AG04450 (cell line): ENCODE measurements around the gene KXD1. TPM values are rescaled to one million over a fixed set of nuclear protein-coding genes. Genes with fewer than 3 reads are reported as not detected.
A peak's percentile ranks its signal among the peaks of the same experiment; 100 is the strongest.

ENCODE experiments used
- CTCF ChIA-PET: fragments of 300-600, 350-600 bp; formaldehyde crosslinking; extraction: SDS; loops from one replicate; lab custom pipeline; 2022; ENCODE audit warnings: antibody characterized with exemption, inconsistent platforms; lab: Charles Lee
- POLR2A ChIA-PET: fragments of 350-600 bp; formaldehyde crosslinking; extraction: SDS; loops from one replicate; lab custom pipeline; 2021; ENCODE audit warnings: antibody characterized with exemption, inconsistent platforms; lab: Yijun Ruan, JAX
- DNase-seq: peaks from one replicate; pipeline ENCODE4 v3.0.0-alpha.2; 2011; ENCODE audit warnings: low read depth, low spot score
- H3K27ac ChIP-seq: one replicate; pipeline ENCODE4 v1.5.1; 2012; ENCODE audit warnings: low read depth, low read length, control low read depth
- H3K27me3 ChIP-seq: one replicate; pipeline ENCODE4 v1.6.0; 2012; ENCODE audit warnings: low read length; ENCODE audit not compliant: control insufficient read depth, insufficient read depth
- H3K4me3 ChIP-seq: 2 replicates; pipeline ENCODE4 v1.5.1; 2011; ENCODE audit warnings: mild to moderate bottlenecking, low read depth, low read length, control low read depth
- H3K9me3 ChIP-seq: 2 replicates; pipeline ENCODE4 v1.5.1; 2012; ENCODE audit warnings: low read length; ENCODE audit not compliant: control insufficient read depth, insufficient read depth
- polyA plus RNA-seq: library from polyadenylated mRNA; depleted of rRNA; stranded (reverse); fragments of >200 nt; gene quantifications from 2 replicates; pipeline ENCODE4 v1.2.3, GENCODE V29; 2011
- TF ChIP-seq, protein P1 (sequence below): IDR thresholded peaks from 2 replicates; pipeline ENCODE4 v1.5.1; 2011; ENCODE audit warnings: low read depth, low read length, control low read depth, inconsistent platforms

Gene KXD1
- polyA plus RNA-seq, 1 experiment, result 77.3 TPM

DNA sequence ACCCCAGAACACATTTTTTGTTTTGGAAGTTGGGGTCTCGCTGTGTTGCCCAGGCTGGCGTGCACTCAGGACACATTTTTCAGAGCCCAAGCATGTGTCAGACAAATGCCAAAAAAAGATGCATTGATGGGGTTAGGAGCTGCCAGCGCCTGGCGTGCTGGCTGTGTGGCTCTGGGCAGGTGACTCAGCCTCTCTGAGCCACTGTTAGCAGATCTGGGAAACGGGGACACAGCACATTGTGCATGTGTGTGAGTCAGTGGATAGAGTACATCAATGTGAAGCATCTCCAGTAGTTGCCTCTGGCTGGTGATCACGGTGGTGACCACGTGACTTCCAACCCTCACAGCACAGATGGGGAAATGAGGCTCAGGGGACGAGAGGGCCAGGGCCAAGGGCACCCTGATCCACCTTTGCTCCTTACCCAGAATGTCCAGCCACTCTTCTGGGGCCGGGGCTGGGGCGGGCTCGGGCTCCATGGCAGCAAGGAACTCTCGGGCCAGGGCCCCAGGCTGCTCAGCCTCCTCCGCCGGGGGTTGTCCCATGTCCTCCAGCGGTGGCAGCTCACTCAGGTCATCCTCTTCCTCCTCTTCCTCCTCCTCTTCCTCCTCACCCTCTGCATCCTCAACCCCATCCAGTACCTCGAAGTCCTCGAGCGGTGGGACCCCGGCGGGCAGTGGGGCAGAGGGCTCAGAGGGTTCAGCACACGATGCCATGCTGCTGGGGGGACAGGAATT is 16.2 kb upstream of the KXD1 start:
- peak overlapping the region; percentile 74; the same call in 1 of the 2 replicates for H3K4me3 ChIP-seq
- TF ChIP-seq, protein P1, sequence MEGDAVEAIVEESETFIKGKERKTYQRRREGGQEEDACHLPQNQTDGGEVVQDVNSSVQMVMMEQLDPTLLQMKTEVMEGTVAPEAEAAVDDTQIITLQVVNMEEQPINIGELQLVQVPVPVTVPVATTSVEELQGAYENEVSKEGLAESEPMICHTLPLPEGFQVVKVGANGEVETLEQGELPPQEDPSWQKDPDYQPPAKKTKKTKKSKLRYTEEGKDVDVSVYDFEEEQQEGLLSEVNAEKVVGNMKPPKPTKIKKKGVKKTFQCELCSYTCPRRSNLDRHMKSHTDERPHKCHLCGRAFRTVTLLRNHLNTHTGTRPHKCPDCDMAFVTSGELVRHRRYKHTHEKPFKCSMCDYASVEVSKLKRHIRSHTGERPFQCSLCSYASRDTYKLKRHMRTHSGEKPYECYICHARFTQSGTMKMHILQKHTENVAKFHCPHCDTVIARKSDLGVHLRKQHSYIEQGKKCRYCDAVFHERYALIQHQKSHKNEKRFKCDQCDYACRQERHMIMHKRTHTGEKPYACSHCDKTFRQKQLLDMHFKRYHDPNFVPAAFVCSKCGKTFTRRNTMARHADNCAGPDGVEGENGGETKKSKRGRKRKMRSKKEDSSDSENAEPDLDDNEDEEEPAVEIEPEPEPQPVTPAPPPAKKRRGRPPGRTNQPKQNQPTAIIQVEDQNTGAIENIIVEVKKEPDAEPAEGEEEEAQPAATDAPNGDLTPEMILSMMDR, result no peak
- H3K9me3 ChIP-seq, result no peaks in the 10 kb centered on the region
- POLR2A ChIA-PET, result interaction anchor here (1.0 kb wide), 1 partner anchor 10 kb away, joined by 3 read pairs; no protein-coding TSS in a partner anchor
- H3K27ac ChIP-seq, result peak overlapping the region; percentile 39
- H3K27me3 ChIP-seq, result no peaks in the 10 kb centered on the region
- CTCF ChIA-PET, result no interaction called here
- DNase-seq, result no peak

DNA sequence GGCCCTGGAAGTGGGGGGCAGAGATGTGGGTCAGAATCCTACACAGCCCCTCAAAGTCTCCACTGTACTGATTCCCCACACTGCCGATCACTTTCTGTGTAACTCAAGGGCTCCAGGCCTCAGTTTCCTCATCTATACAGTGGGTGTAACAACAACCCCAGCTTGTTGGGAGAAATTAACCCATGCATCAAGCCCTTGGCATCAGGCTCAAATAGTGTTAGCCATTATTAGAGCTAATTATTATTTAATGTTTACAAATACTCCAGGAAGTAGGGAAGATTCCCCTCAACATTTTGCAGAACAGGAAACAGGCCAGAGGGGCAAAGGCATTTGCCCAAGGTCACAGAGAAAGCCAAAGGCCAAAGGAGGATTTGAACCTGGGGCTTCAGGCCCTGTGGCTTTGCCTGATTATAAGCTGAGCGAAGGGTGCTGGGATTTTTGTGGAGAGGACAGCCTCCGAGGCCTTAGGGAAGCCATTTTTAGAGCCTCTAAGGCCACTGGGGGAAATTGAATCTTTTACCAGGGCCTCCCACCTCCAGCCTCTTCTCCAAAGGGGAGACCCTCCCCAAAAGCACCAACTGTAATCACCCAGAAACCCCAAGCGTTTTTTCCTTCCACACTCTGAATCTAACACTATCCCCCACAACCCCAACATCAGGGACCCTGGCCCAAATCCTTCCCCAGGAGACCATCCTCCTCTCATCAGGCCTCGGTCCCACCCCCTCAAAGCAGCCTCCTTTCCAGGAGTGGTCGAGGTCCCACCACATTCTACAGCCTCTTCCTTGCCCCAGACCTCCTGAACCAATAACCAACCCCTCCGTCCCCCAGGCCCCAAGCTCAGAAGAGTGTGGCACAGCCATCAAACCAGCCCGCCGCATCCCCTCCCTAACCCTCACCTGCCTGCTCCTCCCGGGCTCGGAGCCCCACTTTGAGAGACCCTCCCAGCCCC is 15.4 kb upstream of the KXD1 start:
- H3K4me3 ChIP-seq, result peak overlapping the region; percentile 74
- H3K27ac ChIP-seq, result peak overlapping the region; percentile 11
- POLR2A ChIA-PET, result interaction anchor here (0.6 to 1.0 kb wide), 3 partner anchors 9 to 20 kb away, joined by 3 to 4 read pairs (median 3); partner anchors contain the start of genes ELL and KXD1
- no peak for DNase-seq
- no peaks in the 10 kb centered on the region for H3K9me3 ChIP-seq
- TF ChIP-seq, protein P1, result no peak
- CTCF ChIA-PET, result no interaction called here
- no peaks in the 10 kb centered on the region for H3K27me3 ChIP-seq

DNA sequence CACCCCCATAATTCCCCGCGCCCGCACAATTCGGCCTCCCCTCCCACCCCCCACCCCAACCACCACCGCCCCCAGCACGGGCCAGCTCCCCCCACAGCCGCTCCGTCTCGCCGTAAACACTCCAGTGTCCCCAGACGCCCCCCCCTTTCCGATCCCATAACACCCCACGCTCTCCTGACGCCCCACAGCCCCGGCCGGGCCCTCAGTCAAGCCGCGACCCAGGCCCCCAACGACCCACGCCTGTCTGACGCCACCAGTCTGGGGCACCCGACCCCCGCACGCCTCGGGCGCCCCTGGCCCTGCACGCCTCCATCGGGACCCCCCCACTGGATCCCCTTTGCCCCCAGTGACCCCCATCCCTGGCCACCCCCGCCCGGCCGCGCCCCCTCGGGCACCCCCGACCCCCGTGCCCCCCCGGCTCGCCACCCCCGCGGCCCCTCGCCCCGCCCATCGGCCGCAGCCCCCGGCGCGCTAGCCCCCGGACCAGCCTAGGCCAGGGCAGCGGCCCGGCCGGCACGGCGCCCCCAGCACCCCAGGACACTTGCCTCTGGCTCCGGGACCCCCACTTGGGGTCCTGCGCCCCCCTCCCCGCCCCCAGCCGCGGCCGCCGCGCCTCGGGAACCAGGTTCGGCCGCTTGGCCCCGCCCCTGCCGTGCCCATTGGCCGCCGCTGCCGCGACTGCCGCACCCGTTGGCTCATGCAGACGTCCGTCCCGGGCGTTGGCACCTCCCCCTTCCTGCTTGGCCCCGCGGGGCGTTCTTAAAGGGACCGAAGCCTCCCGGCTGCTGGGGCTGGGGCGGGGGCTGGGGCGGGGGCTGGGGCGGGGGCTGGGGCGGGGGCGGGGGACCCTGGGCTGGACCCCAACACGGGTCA is 14.5 kb upstream of the KXD1 start, which contains the start of gene FKBP8:
Gene FKBP8 (minus strand): TSS at position 633 of the 873 bp plus-strand sequence. CDS start 1,603 bp downstream, outside the sequence.
- H3K9me3 ChIP-seq, result no peaks in the 10 kb centered on the region
- peak within 1 kb of the TSS; percentile 74 for H3K4me3 ChIP-seq
- no peaks in the 10 kb centered on the region for H3K27me3 ChIP-seq
- TF ChIP-seq, protein P1, result no peak
- ChIA-PET CTCF (interaction anchor here (1.0 kb wide), 1 partner anchor 92 kb away, joined by 6 read pairs; no protein-coding TSS in a partner anchor), POLR2A (interaction anchor here (0.6 to 1.1 kb wide), 3 partner anchors 14 to 47 kb away, joined by 3 to 4 read pairs (median 4); partner anchors contain the start of genes ELL and KXD1)
- DNase-seq, result peak; percentile 57
- H3K27ac ChIP-seq, result peak within 1 kb of the TSS; percentile 11

DNA sequence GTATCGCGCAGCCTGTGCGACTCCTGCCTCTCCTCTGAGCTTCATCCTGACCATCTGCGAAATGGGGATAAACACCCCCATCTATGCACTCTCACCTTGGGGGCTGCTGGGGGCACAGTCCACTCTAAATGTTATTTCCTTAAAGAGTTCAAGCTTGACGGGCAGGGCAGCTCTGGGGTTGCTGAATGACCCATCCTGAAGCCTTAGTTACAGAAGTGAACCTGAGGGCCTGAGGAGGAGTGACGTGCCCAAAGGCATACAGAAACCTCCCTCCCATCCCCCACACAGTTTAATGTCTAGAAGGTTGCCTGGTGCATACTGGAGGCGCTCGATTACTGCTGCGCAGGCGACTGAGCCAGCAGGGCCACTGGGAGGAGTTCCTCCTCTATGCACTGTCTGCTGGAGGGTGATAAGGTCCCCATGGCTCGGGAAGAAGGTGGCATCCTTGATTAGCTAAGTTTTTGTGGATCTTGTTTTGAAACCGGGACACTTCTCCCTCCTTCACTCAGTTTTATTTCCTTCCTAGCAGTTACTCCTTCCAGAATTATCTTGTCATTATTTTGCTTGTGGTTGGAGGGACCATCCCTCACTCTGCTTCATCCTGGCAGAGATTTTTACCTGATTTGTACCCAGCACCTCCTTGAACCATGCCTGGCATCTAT is 13.7 kb upstream of the KXD1 start:
- TF ChIP-seq, protein P1, result no peak
- DNase-seq, result no peak
- Histone ChIP-seq H3K27me3 (no peaks in the 10 kb centered on the region), H3K4me3 (peak overlapping the region; percentile 52), H3K9me3 (no peaks in the 10 kb centered on the region), H3K27ac (peak overlapping the region; percentile 11)
- ChIA-PET POLR2A (interaction anchor here (1.1 kb wide), 1 partner anchor 47 kb away, joined by 4 read pairs; no protein-coding TSS in a partner anchor), CTCF (interaction anchor here (1.0 kb wide), 1 partner anchor 93 kb away, joined by 6 read pairs; no protein-coding TSS in a partner anchor)
